CD4-positive, CD25-positive, alpha-beta regulatory T cell (primary cell): ENCODE results near the gene BMS1. TPM values are rescaled to one million over a fixed set of nuclear protein-coding genes. Genes with fewer than 3 reads are reported as not detected.
A peak's percentile ranks its signal among the peaks of the same experiment; 100 is the strongest.
"Not testable (repeated sequence)": the region's sequence is repeated elsewhere in the genome, so short reads cannot be mapped to it uniquely, and the experiment has no call there.

ENCODE experiments used
- ATAC-seq, 2 donors: fragments of 150-1000 bp; cut with Tn5 transposase; one replicate each; pipeline ENCODE4 v1.10.0; 2021; ENCODE audit warnings: low read depth in 2 of 2, moderate number of reproducible peaks in 2 of 2, moderate library complexity in 1 of 2
- DNase-seq, 3 donors: peaks; one replicate each; pipeline versions ENCODE4 v3.0.0 to v3.0.0-alpha.2; 2012 to 2022; ENCODE audit warnings: mixed read lengths in 1 of 3
- H3K27ac ChIP-seq: one replicate; pipeline ENCODE4 v1.7.0; 2013; ENCODE audit warnings: mild to moderate bottlenecking, low read length; ENCODE audit not compliant: insufficient read depth, poor library complexity, severe bottlenecking
- H3K27me3 ChIP-seq: one replicate; pipeline ENCODE4 v1.7.0; 2013; ENCODE audit warnings: low read length; ENCODE audit not compliant: control insufficient read depth, insufficient read depth
- H3K36me3 ChIP-seq: one replicate; pipeline ENCODE4 v1.7.0; 2013; ENCODE audit warnings: mild to moderate bottlenecking, low read length, moderate library complexity; ENCODE audit not compliant: control insufficient read depth, insufficient read depth
- H3K4me1 ChIP-seq: 2 replicates; pipeline ENCODE4 v1.7.0; 2013; ENCODE audit warnings: mild to moderate bottlenecking, low read length; ENCODE audit not compliant: insufficient read depth, control insufficient read depth, poor library complexity, severe bottlenecking
- H3K4me3 ChIP-seq: one replicate; pipeline ENCODE4 v1.7.0; 2013; ENCODE audit warnings: low read depth, mild to moderate bottlenecking, low read length, moderate library complexity
- H3K9me3 ChIP-seq, 2 experiments: 1 replicate in 1 of 2; 2 replicates in 1 of 2; pipeline ENCODE4 v1.7.0; 2013; ENCODE audit warnings: low read length in 2 of 2, mild to moderate bottlenecking in 1 of 2, moderate library complexity in 1 of 2; ENCODE audit not compliant: control insufficient read depth in 2 of 2
- H3K27ac Mint-ChIP-seq, 3 donors: one replicate each; pipeline ENCODE4 v1.8.0; 2020 to 2022; ENCODE audit warnings: mild to moderate bottlenecking in 3 of 3, mixed read lengths in 3 of 3, moderate library complexity in 2 of 3
- H3K27me3 Mint-ChIP-seq: one replicate; pipeline ENCODE4 v1.8.0; 2022; ENCODE audit warnings: mild to moderate bottlenecking, mixed read lengths
- H3K36me3 Mint-ChIP-seq: one replicate; pipeline ENCODE4 v1.8.0; 2020; ENCODE audit warnings: mixed read lengths
- H3K4me1 Mint-ChIP-seq, 4 donors: one replicate each; pipeline ENCODE4 v1.8.0; 2020 to 2022; ENCODE audit warnings: mixed read lengths in 4 of 4, mild to moderate bottlenecking in 1 of 4
- H3K4me3 Mint-ChIP-seq, 4 donors: one replicate each; pipeline ENCODE4 v1.8.0; 2020 to 2022; ENCODE audit warnings: mild to moderate bottlenecking in 4 of 4, mixed read lengths in 4 of 4, moderate library complexity in 3 of 4
- H3K9me3 Mint-ChIP-seq, 7 donors: one replicate each; pipeline ENCODE4 v1.8.0; 2020 to 2022; ENCODE audit warnings: mixed read lengths in 7 of 7, mild to moderate bottlenecking in 3 of 7, moderate library complexity in 2 of 7
- polyA plus RNA-seq, 4 donors: library from polyadenylated mRNA; unstranded; fragments of 300-500 nt; fragmentation: Illumina TruSeq; gene quantifications; one replicate each; pipeline ENCODE4 v1.2.3, GENCODE V29; 2021
- total RNA-seq: library from RNA; stranded (reverse); gene quantifications from one replicate; pipeline ENCODE4 v1.2.3, GENCODE V29; 2022

BMS1 gene
- total and polyA plus RNA-seq, 5 donors from 2014 or later = 8.6 to 11.7 (median 10.7) TPM

DNA sequence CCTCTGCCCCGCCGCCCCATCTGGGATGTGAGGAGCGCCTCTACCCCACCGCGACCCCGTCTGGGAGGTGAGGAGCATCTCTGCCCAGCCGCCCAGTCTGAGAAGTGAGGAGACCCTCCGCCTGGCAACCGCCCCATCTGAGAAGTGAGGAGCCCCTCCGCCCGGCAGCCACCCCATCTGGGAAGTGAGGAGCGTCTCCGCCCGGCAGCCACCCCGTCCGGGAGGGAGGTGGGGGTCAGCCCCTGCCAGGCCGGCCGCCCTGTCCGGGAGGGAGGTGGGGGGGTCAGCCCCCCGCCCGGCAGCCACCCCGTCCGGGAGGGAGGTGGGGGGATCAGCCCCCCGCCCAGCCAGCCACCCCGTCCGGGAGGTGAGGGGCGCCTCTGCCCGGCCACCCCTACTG lies 64.7 kb downstream of the BMS1 start:
- ATAC-seq, H3K4me1 ChIP-seq, H3K36me3 Mint-ChIP-seq, H3K4me3 ChIP-seq, H3K36me3 ChIP-seq, H3K27ac Mint-ChIP-seq, DNase-seq, H3K4me3 Mint-ChIP-seq, H3K27me3 Mint-ChIP-seq, H3K4me1 Mint-ChIP-seq, H3K27me3 ChIP-seq, H3K27ac ChIP-seq, H3K9me3 ChIP-seq: not testable (repeated sequence)
- H3K9me3 Mint-ChIP-seq = peaks cover 0 to 12% (median 0%) of the 10 kb centered on the region in 7 donors

DNA sequence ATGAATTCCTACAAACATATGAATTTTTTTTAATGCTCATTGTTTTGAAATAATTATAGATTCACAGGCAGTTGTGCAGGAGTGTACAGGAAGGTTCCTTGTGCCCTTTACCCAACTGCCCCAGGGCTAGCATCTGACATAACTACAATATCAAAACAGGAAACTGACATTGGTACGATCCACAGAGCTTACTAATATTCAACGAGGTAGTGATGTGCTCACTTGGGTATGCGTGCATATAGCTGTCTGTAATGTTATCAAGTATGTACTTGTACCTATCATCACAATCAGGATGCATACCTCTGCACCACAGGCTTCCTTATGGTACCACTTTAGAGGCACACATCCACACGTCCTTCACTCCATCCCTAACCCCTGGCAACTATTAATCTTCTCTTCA lies 68.3 kb downstream of the BMS1 start:
- ATAC-seq = no peak
- H3K4me1 Mint-ChIP-seq = no peaks in the 10 kb centered on the region
- no peaks in the 10 kb centered on the region for H3K4me1 ChIP-seq
- H3K4me3 ChIP-seq = no peak overlapping the region
- no peaks in the 10 kb centered on the region for H3K36me3 ChIP-seq
- peaks cover 0 to 12% (median 0%) of the 10 kb centered on the region in 7 donors for H3K9me3 Mint-ChIP-seq
- peaks cover 11% of the 10 kb centered on the region for H3K27me3 Mint-ChIP-seq
- no peak for DNase-seq
- H3K36me3 Mint-ChIP-seq = no peaks in the 10 kb centered on the region
- H3K27ac Mint-ChIP-seq = no peak overlapping the region
- no peaks in the 10 kb centered on the region for H3K9me3 ChIP-seq
- H3K27me3 ChIP-seq = peaks cover 5% of the 10 kb centered on the region
- no peak overlapping the region for H3K4me3 Mint-ChIP-seq
- H3K27ac ChIP-seq = no peak overlapping the region

DNA sequence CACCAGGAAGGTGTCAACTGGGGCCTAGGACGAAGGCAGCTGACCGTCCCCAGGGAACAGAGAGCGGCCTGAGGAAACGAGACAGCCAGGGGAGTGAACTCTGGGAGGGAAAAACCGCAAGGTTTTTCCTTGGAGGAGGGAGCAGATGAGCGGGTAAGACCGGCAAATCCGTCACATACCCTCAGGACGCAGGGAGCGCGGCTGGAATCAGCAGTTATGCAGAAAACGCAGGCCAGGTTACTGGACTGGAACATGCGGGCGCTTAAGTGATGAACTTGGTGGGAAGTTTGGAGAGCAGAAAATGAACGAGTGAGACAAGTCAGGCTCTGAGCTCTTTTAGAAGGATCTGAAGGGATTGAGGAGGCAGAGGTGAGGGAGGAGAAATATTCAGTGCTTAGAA lies 76.7 kb downstream of the BMS1 start:
- no peak for ATAC-seq
- H3K27ac ChIP-seq = no peak overlapping the region
- peaks cover 0 to 2% (median 0%) of the 10 kb centered on the region in 7 donors for H3K9me3 Mint-ChIP-seq
- no peak overlapping the region for H3K4me3 Mint-ChIP-seq
- no peak for DNase-seq
- H3K27ac Mint-ChIP-seq = no peak overlapping the region
- no peaks in the 10 kb centered on the region for H3K4me1 ChIP-seq
- no peaks in the 10 kb centered on the region for H3K9me3 ChIP-seq
- peaks cover 2% of the 10 kb centered on the region for H3K27me3 ChIP-seq
- H3K4me3 ChIP-seq = no peak overlapping the region
- H3K36me3 Mint-ChIP-seq = no peaks in the 10 kb centered on the region
- no peaks in the 10 kb centered on the region for H3K4me1 Mint-ChIP-seq
- H3K27me3 Mint-ChIP-seq = peaks cover 27% of the 10 kb centered on the region
- H3K36me3 ChIP-seq = no peaks in the 10 kb centered on the region

DNA sequence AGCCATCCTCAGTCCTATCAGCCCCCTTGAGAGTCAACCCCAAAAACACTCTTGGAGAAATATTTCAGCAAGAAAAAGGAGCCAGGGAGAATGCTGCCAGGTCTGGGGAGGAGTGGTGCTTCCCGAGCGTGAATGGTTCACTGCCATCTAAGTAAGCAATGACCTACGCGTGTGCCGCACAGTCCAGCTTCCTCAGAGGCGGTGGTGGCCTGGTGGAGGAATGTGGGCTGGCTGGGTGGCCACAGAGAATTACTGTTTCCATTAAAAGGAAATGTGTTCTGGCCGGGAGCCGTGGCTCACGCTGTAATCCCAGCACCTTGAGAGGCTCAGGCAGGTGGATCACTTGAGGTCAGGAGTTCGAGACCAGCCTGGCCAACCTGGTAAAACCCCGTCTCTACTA lies 77.4 kb downstream of the BMS1 start:
- DNase-seq, H3K4me1 Mint-ChIP-seq, H3K4me3 Mint-ChIP-seq: not testable (repeated sequence)

DNA sequence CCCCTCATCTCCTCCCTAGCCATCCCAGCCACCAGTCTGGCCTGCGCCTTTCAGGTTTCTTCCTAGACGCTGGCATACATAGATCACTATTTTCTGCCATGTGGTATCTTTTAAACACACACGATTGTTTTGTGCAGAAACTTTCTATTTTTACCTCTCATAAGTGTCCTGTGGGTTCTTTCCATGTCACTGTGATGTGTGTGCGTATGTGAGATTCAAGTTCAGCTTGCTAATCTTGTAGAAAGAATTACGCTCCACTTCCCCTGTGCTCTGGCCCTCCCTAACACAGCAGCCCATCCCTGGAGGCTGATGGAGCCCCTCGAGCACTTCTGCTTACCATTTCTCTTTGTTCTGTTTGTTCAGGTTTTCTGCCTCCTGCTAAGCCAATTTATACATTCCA lies 80.2 kb downstream of the BMS1 start:
- H3K4me1 ChIP-seq, H3K27ac ChIP-seq, H3K4me1 Mint-ChIP-seq, ATAC-seq, H3K27ac Mint-ChIP-seq, H3K36me3 ChIP-seq, H3K36me3 Mint-ChIP-seq, H3K27me3 ChIP-seq, H3K9me3 ChIP-seq, H3K4me3 Mint-ChIP-seq, H3K9me3 Mint-ChIP-seq, H3K4me3 ChIP-seq, DNase-seq: not testable (repeated sequence)
- peaks cover 32% of the 10 kb centered on the region for H3K27me3 Mint-ChIP-seq

More for the DNA sequence above, 77.4 kb downstream of the BMS1 start:
- not testable (repeated sequence) for H3K27me3 ChIP-seq, H3K36me3 Mint-ChIP-seq, H3K27ac ChIP-seq, H3K4me3 ChIP-seq, H3K27ac Mint-ChIP-seq, H3K9me3 Mint-ChIP-seq, ATAC-seq, H3K9me3 ChIP-seq, H3K36me3 ChIP-seq, H3K4me1 ChIP-seq
- peaks cover 34% of the 10 kb centered on the region for H3K27me3 Mint-ChIP-seq

DNA sequence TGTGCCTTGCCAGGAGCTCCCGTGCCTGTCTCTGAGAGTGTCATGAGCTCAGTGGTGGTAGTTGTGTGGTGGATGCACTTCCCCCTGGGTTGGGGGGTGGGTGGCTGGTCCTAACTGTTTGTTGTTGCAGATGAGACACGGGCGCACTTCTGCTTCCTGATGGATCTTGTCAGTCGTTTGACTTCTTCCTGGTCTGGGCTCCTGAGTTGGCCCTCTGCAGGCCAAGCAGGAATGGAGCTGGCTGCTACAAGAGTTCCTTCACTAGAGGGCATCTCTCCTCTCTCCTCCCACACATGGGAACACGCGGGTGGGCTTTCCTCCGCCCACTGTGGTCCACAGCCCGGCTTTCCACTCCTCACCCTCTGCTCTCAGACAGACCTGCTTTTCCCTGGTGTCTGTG lies 82.0 kb downstream of the BMS1 start:
- Mint-ChIP-seq H3K27ac (no peak overlapping the region), H3K9me3 (no peaks in the 10 kb centered on the region), H3K4me1 (peaks cover 0 to 6% (median 2%) of the 10 kb centered on the region in 4 donors), H3K27me3 (peaks cover 32% of the 10 kb centered on the region), H3K4me3 (no peak overlapping the region), H3K36me3 (no peaks in the 10 kb centered on the region)
- Histone ChIP-seq H3K27ac (no peak overlapping the region), H3K9me3 (no peaks in the 10 kb centered on the region), H3K27me3 (peaks cover 6% of the 10 kb centered on the region), H3K4me1 (no peaks in the 10 kb centered on the region), H3K4me3 (no peak overlapping the region), H3K36me3 (no peaks in the 10 kb centered on the region)
- DNase-seq (no peak), ATAC-seq (no peak)

DNA sequence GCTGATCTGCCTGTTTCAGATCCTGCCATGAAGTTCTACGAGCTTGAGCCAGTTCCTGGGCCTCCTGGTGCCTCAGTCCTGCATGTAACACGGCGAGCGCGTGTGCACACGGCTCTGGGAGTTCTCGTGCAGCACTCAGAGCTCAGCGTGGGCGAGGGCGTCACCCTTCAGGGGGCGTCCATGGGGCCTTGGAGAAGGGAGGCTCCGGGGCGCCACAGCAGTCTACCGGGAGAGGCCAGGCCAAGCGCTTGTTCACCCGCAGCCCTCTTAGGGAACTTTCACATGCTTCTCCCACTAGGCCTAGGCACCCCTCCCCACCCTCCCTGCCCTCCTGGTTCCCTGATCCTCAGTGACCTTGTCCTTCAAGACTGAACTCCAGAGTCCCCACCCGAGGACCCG lies 83.1 kb downstream of the BMS1 start:
- H3K4me3 Mint-ChIP-seq = no peak overlapping the region
- H3K9me3 Mint-ChIP-seq = no peaks in the 10 kb centered on the region
- H3K27ac Mint-ChIP-seq = no peak overlapping the region
- H3K4me1 Mint-ChIP-seq = peaks cover 0 to 6% (median 2%) of the 10 kb centered on the region in 4 donors
- H3K4me1 ChIP-seq = no peaks in the 10 kb centered on the region
- no peak overlapping the region for H3K4me3 ChIP-seq
- H3K27me3 ChIP-seq = peaks cover 6% of the 10 kb centered on the region
- ATAC-seq = no peak
- no peak overlapping the region for H3K27ac ChIP-seq
- H3K9me3 ChIP-seq = no peaks in the 10 kb centered on the region
- peaks cover 34% of the 10 kb centered on the region for H3K27me3 Mint-ChIP-seq
- no peak for DNase-seq
- H3K36me3 Mint-ChIP-seq = no peaks in the 10 kb centered on the region
- no peaks in the 10 kb centered on the region for H3K36me3 ChIP-seq

DNA sequence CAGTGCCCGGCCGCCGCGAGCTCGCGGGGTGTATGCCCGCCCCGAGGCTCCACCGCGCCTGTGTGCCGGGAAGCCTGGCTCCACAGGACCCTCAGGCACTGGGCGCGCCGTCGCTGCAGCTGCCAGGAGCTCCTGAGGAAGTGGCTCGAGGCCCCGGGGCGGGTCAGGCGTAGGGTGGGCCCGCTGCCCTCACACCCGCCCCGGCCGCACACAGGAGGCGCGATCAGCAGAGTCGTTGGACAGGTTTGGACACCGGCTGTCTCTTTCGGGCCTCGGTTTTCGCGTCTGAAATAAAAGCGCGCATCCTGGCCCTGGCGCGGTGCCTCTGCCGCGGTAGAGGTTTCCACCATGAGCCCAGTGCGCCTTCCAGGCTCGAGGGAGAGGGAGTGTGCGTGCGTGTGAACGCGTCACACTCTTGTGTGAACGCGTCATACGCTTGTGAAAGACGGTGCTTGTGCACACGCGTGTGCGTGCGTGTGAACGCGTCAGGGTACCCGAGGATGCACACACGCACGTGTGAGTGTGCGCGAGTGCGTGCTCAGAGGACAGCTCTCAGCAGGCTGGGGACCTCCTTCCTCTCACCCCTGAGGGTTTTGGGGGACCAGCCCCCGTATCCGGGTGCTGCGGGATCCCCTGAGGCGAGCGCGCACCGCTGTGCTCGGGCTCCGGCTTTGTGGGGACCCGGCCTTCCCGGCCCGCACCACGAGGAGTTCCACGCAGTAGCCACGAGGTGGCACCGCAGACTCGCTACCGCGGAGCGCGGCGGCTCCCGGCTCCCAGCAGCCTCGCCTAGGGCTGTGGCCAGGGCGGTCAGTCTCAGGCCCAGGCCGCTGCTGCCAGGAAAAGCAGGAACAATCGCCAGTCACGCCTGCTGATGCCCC lies 83.8 kb downstream of the BMS1 start:
- Mint-ChIP-seq H3K4me3 (no peak overlapping the region), H3K9me3 (no peaks in the 10 kb centered on the region), H3K4me1 (peaks cover 0 to 6% (median 2%) of the 10 kb centered on the region in 4 donors), H3K27ac (no peak overlapping the region), H3K36me3 (no peaks in the 10 kb centered on the region), H3K27me3 (peaks cover 31% of the 10 kb centered on the region)
- peak in 1 of 2 donors; percentile 31 for ATAC-seq
- no peaks in the 10 kb centered on the region for H3K9me3 ChIP-seq
- peak; percentile 10 to 40 (median 32) for DNase-seq
- H3K4me1 ChIP-seq = no peaks in the 10 kb centered on the region
- H3K27ac ChIP-seq = no peak overlapping the region
- no peaks in the 10 kb centered on the region for H3K36me3 ChIP-seq
- H3K4me3 ChIP-seq = no peak overlapping the region
- peaks cover 6% of the 10 kb centered on the region for H3K27me3 ChIP-seq
